Ammon's horn (tissue), 1 donor: Measurements from ENCODE around the gene XAB2.

Experiments used
- DNase-seq: peaks from one replicate; pipeline ENCODE4 v3.0.0-alpha.2; 2016; ENCODE audit warnings: low spot score

XAB2 gene

DNA sequence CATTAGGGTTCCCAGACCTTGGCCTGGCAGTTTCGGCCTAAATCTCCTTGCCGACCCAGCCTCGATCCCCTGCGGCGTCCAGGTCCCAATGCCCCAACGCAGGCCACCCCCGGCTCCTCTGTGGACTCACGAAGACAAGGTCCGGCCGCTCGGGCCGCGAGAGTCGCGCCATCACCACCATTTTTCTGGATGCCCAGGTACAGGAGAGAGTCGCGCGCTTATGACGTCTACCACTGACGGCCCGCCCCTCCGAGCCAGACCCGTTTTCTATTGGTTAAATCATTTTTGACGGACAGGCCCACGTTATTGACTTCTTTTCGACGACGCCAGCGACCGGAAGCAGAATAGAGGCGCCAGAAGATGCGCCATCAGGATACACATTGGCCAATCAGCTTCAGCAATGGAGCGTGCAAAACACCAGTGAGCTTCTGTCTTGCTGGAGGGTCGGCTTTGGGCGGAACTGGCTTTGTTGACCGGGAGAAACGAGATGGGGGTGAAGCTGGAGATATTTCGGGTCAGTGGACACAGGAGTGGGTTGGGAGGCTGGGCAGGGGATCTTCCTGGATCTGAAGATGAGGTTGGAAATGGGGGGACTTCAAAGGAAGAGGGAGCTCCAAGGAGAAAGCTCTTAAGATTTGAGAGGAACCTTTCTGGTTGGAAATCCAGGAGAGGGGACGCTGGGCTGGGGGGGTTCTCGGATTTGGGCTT lies at the start of gene XAB2, which contains the start of gene PET100:
Gene XAB2, minus strand, starts transcription at position 199 of the 708 bp plus-strand sequence. Its CDS starts 18 bp downstream, at position 181.
Gene PET100, plus strand, starts transcription at position 447 of the 708 bp plus-strand sequence. Its CDS starts 41 bp downstream, at position 488.
- DNase-seq, result peak; percentile 99

DNA sequence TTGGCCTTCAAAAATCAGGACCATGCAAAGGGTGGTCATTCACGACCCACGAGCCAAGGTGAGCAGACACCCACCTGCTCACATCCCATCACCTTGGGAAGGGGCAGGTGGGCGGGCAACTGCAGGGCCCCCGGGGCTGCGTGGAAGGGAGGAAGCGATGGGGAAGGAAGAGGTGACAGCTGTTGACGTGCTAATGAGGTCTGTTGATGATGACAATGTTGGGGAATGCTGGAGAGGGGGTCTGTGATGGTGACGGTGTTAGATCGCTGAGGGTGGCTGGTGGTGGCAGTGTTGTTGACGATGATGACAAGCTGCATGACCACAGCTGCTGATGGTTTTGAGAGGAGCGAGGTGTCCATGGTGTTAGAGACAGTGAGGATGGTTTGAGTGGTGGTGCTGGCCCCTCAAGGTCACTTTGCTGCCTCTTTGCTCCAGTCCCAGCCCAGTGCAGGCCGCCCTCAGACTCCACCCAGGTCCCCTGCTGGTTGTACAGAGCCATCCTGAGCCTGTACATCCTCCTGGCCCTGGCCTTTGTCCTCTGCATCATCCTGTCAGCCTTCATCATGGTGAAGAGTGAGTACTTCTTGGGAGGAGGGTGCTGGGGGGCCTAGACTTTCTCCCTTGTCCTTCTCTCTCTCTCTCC lies 48.4 kb upstream of the XAB2 start:
- DNase-seq, result no peak

DNA sequence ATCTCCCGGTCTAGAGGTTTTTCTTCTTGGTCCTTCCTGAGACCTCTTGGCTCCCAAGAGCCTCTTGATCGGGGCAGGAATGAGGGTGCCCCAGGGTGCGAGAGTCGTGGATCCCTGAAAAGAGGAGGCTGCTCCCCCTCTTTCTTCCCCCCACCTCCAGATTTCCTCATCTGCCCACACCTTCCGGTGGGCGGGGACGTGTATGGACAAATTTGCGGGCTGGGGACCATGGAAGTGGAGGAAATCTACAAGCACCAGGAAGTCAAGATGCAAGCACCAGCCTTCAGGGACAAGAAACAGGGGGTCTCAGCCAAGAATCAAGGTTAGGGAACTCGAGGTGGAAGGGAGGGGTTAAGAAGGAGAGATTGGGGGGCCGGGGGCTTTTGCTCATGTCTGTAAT lies 47.5 kb upstream of the XAB2 start, which contains the start of gene MCEMP1:
Gene MCEMP1, plus strand, starts transcription at position 237 of the 400 bp plus-strand sequence. Its CDS starts 31 bp downstream, at position 268.
- DNase-seq, result no peak

DNA sequence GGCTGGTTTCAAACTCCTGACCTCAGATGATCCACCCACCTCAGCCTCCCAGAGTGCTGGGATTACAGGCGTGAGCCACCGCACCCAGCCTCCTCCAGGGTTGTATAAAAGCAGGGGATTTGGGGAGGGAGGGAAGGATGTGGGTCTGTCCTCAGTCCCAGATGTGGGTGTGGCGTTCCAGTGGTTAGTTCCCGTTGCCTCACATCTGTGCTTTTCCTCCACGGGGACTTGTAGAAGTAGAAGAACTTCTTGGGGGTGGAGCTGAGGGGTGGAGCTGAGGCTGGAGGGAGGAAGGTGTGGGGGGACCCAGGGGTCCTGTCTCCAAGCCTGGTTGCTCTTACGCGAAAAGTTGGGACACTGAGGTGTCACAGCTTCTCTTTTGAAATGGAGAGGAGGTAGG lies 47.0 kb upstream of the XAB2 start:
- DNase-seq, result no peak

DNA sequence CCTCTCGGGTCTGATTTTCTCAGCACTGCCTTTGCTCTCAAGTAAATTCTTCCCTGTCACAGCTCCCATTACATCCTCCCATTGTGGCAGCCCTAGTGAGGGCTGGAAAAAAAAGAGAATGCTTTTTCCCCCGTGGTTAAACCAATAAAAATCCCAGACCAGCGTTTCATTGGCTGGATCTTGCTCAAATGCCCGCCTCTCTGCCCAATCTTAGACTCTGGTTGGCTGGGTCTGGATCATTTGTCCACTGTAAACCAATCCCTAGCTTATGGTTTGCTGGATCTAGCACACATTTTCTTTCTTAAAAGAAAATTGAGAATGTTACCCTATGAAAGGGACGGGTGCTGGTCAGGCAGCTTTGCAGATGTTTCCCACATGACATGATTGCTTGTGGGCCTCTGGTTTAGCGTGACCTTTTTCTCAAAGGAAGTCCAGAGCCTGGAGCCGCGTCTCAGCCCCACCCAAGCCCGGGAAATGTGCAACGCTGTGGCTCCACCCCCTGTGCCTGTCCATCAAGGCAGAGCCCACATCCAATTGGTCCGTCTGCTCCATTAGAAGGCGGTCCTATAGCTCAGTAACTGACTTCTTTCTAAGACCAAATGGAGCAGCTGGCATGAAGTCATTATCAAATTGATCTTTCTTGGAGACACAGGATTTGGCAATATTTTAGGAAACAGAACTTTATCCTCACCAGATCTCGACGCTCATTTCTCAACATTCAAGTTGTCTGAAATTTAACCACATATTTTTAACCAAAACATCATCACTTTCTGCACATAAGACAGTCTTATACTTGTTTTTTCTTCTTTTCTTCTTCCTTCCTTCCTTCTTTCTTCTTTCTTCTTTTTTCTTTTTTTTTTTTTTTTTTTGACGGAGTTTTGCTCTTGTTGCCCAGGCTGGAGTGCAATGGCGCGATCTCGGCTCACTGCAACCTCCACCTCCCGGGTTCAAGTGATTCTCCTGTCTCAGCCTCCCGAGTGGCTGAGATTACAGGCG lies 45.0 kb upstream of the XAB2 start:
- peak; percentile 74 for DNase-seq

DNA sequence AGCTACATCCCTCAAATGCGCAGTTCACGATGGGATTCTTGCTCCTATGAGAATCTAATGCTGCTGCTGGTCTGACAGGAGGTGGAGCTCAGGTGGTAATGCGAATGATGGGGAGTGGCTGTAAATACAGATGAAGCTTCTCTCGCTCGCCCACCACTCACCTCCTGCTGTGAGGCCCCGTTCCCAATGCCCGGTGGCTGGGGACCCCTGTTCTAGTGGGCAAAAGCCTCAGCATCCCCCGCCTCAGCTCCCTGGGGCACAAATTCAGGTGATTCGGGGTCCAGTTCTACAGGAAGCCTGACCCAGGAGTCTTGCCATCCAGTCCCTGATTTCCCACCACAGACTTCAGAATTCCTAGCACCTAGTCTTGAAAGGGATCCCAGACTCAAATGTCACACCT lies 43.2 kb upstream of the XAB2 start:
- no peak for DNase-seq

DNA sequence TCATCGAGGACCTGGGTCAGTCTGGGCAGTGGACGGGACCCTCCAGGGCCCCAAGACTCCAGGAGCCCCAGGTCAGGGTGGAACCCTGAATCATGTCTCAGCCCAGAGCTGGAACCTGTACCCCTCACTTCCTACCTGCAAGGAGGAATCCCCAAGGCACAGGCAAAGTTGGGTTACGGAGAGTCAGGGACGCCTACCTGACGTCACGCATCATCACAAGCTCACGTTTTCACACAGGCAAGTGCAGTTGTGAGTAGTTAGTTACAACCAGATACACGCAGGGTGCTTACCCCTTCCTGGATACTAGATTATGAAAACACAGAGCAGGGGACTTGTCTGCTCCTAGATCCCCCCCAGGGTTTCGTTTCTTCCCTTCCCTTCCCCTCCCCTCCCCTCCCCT lies 41.4 kb upstream of the XAB2 start:
- no peak for DNase-seq

DNA sequence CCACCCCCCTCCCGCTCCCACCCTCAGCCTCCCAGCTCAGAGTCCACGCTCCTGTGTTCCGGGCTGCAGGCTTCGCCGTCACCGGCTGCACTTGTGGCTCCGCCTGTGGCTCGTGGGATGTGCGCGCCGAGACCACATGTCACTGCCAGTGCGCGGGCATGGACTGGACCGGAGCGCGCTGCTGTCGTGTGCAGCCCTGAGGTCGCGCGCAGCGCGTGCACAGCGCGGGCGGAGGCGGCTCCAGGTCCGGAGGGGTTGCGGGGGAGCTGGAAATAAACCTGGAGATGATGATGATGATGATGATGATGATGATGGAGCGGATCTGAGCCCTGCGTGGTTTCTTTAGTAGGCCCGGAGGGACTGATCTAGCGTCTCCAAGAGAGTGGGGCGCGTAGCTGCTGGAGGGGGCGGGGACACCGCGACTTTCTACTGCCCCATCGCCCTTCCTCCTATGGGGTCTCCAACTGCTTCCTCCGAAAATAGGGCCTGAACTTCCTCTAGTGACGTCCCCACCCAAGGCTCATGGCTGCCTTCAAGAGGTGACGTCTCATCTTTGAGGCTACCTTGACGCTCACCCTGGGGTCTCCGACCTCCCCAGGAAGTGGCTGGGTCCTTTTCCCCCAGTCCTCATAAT lies 40.9 kb upstream of the XAB2 start:
- DNase-seq, result peak; percentile 54

DNA sequence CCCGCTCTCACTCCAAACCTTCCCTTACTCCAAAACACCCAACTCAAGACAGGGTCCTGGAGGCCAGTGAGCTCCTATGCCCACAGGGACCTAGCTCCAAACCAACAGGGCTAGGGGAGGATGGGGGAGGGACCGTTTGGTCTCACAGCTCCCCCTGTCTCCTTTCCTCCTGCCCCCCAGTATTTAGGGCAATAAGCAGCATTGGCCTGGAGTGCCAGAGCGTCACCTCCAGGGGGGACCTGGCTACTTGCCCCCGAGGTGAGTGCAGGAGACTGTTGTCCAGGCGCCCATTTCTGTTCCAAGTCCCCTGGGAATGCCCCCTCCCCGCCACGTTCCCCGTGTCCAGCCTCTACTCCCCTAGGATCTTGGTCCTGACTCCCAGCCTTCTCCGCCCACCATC lies 40.3 kb upstream of the XAB2 start:
- DNase-seq, result no peak

DNA sequence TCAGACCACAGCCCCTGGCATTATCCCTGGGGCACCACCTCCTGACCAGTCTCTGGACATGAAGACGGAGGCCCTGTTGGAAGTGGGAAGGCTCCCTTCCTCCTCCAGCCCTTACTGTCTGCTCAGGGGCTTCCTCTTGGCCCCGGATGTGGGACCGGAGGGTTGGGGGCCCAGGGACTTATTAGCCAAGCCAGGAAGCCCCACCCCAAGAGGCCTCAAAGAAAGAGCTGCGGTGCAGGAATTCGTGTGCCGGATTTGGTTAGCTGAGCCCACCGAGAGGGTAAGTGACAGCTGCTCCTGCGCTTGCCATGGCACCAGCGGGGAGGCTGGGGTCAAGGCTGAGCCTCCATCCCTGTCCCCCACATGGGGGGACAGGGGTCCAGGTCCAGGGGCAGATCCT lies 39.5 kb upstream of the XAB2 start, which contains the start of gene RETN:
Gene RETN, plus strand, starts transcription at position 208 of the 400 bp plus-strand sequence. CDS start 278 bp downstream, outside the sequence.
- no peak for DNase-seq

DNA sequence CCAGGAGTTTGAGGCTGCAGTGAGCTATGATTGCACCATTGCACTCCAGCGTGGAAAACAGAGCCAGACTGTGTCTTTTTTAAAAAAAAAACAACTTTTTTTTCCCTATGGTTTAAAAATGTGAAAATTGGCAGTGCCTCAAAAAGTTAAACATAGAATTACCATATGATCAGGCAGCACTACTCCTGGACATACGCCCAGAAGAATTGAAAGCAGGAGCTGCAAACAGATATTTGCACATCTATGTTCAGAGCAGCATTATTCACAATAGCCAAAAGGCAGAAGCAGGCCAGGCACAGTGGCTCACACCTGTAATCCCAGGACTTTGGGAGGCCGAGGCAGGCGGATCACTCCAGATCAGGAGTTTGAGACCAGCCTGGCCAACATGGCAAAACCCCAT lies 35.7 kb upstream of the XAB2 start:
- peak; percentile 35 for DNase-seq

DNA sequence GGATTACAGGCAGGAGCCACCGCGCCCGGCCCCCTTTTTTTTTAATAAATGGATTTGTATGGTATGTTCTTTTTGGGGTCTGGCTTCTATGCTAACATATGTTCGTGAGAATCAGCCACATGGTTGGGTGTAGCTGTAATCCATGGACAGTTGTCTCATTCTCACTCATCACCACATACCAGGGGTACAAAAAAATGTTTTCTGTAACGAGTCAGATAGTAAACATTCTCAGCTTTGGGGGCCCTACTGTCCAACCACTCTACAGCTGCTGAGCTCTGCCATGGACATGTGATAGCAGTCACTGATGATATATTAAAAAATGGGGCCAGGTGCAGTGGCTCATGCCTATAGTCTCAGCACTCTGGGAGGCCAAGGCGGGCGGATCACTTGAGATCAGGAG lies 34.4 kb upstream of the XAB2 start:
- no peak for DNase-seq

DNA sequence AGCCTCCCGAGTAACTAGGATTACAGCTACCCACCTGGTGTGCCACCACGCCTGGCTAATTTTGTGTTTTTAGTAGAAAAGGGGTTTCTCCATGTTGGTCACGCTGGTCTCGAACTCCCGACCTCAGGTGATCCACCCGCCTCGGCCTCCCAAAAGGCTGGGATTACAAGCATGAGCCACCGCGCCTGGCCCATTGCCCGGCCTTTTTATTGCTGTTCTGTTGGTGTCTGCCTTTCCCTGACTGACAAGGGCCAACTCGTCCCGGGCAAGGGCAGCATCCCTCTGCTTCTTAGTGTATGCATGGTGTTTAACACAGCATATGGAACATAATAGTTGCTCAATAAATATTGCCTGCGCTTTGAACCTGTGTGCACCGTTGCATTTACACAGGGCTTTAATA lies 33.3 kb upstream of the XAB2 start:
- no peak for DNase-seq

DNA sequence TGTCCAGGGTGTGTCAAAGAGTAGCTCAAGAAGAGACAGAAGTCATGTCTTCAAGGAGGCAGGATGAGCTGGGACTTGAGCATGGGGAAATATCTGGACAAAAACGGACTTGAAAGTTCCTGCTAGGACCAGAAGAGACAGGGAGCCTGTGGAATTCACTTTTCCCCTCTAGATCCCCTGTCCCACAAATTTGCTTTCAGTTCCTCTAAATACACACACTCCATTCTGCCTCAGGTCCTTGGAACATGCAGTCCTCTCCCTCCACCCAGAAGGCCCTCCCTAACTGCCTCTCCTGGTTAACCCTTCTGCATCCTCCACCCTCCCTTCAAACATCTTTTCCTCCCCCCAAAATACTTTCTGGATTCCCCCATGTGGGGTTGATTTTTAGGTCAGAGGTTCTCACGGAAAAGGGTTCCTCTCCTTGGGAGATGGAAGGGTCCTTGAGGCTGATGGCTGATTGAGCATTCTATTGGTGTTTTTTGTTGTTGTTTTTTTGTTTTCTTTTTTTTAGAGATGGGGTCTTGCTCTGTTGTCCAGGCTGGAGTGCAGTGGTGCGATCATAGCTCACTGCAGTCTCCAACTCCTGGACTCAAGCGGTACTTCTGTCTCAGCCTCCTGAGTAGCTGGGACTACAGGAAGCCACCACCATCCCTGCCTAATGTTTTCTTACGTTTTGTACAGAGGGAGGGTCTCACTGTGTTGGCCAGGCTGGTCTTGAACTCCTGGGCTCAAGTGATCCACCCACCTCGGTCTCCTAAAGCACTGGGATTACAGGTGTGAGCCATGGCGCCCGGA lies 32.6 kb upstream of the XAB2 start:
- no peak for DNase-seq

DNA sequence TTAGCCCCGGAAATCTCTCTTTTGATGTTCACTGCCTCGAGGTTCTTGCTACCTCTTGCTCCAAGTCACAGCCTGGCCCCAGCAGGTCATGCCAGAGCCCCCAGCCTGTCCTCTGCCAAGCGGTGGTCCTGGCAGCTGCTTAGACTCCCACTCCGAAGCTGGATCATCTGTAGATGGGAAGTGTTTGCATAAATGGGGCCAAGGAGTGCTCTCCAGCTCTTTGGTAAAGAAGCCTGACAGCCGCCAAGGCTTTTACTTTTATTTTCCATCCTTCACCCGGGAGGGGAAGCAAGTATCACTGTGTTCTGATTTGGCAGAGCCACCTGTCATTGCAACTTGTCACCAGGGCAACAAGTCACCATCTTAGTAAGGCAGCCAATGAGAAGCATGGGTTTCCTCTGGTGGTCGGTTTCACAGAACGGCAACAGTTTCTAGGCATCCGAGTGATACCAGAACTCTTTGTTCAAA lies 28.9 kb upstream of the XAB2 start:
- DNase-seq, result peak; percentile 88

DNA sequence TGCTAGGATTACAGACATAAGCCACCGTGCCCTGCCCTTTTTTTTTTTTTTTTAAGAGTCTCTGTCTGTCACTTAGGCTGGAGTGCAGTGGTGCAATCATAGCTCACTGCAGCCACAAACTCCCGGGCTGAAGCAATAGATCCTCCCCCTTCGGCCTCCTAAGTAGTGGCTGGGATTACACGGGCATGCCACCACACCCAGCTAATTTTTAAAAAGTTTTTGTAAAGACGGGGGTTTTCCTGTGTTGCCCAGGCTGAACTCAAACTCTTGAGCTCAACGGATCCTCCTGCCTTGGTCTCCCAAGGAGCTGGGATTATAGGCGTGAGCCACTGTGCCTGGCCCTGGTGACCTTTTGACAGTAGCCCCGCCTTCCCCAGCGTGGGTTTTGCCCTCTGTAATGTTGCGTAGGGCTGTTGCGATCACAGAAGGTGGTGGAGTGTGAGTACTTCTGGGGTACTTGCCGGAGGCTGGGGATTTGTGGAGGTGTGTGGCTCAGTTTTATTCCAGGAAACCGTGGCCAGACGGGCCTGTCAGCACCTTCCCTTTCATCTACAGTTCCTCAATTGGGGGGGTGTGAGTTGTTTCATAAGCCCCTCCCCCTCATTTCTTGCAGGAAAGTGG lies 27.9 kb upstream of the XAB2 start:
- no peak for DNase-seq

DNA sequence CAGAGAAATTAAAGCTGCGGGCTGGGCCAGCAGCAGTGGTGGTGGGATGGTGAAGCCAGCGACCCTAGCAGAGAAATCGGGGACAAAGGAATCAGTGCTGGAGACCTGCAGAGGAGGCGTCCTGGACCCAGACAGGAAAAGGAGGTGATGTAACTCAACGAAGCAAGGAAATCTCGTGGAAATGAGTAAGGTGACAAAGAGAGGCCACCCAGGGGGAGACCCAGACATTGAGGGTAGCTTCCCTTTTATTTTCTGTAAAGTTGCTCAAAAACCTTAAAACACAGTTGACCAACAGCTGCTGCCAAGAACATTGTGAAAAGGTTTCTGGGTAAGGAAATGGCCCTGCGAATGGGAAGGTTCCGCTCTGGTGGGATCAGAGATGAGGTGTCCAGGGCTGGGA lies 26.2 kb upstream of the XAB2 start:
- DNase-seq, result no peak

DNA sequence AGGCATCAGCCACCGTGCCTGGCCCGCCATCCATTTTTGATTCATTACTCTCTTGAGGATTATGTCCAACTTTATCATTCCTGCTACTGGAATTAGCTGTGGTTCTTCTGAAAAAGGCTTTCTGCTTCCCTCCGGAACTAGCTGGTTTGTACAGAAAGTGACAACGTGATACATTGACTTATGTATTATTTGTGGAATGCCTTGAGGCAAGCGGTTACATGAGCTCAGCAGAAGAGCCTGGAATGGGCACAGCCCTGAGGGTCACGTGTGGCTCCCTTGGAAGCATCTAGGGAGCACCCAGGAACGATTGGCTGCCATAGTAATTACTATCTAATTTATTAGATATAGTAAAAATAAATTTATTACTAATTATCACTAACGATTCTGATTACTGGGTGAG lies 25.1 kb upstream of the XAB2 start:
- no peak for DNase-seq

DNA sequence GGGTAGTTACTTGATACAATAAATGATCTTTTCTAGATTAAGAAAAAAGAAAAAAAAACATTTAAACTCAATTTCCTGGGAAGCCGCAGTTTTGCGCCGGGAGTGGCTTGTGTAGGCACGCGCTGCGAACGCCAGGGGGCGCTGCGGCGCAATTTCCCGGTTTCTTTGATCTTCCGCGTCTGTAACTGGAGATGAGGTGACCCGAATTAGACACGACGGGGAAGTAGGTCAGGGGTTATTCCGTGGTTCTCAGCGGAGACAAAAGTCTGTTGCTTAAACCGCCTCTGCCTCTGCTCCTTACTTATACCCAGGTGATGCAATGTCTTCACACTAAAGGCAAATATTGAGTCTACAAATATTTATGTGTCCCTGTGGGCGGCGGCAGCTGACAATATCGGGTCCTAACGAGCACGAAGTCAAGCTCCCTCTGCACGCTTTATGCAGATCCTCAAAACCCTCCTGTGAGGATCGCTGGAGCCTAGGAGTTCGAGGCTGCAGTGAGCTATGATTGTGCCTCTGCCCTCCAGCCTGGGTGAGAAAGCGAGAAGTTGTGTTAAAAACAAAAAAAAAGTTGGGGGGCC lies 22.8 kb upstream of the XAB2 start:
- peak; percentile 73 for DNase-seq

DNA sequence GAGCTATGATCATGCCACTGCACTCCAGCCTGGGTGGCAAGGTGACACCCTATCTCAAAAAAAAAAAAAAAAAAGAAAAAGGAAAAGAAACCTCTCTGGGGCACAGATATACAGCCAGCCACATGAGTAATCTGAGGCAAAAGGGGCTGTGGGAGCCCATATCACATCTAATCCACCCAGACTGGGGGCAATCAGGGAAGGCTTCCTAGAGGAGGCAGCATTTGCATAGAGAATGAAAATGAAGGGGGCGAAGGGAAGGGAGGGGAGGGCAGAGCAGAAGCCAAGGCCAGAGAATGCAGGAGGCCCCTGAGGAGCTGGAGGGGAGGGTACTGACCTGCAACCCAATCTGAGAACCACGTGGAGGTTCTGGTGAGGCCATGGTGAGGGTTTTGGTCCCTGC lies 20.8 kb upstream of the XAB2 start:
- no peak for DNase-seq
